Measurements from ENCODE around the gene MRGPRF. TPM values are rescaled to one million over a fixed set of nuclear protein-coding genes. Genes with fewer than 3 reads are reported as not detected.

Gene MRGPRF
- total RNA-seq, 1 donor from 2014 or later = 209 TPM

DNA sequence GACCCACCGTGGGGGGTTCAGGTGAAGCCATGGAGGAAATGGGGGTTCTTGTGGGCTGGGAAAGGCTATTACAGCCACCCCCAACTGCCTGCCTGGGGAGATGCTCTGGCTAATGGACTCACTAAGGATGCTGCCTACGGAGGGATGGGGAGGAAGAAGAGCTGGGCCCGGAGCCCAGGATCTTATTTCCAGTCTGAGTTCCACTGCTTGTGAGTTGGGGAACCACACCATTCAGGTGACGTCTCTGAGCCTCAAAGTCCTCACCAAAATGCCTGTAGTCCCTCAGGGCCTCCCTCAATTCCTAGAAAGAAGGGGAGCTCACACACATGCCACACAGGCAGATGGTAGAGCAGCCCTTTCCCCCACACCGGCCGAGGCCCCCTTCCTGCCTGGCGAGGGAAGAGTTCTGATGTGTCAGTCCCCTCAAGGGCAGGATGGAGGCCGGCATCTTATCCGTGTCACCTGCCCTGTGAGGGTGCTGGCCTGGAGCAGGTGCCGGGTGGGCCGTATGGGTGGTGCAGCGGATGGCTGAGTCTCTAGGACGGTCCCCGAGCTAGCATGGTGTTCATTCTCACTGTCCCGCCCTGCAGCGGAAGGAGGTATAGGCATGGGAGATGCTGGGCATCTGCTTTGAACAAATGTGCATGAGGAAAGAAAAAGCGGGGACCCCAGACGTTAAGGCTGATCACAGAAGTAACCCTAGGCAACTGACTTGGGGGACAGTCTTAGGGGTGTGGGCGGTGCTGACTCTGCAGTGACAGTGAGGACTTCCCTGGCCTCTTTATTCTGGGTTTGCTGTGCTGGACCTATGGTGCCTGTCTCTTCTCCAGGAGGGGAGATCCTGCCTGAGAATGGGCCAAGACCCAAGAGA is 15.7 kb downstream of the MRGPRF start:
- Histone ChIP-seq H3K27me3 (no peaks in the 10 kb centered on the region), H3K4me3 (no peak overlapping the region), H3K9me3 (no peaks in the 10 kb centered on the region), H3K4me1 (peaks cover 20 to 39% of the 10 kb centered on the region in 2 donors), H3K36me3 (no peaks in the 10 kb centered on the region), H3K27ac (peak overlapping the region in 1 of 2 donors; percentile 95)
- intact Hi-C loops (cut with DNase I) = no loop called here
- peak in 1 of 2 donors; percentile 59 for DNase-seq (ENCODE audit: low spot score in 2 of 2)
- TF ChIP-seq, protein P1, sequence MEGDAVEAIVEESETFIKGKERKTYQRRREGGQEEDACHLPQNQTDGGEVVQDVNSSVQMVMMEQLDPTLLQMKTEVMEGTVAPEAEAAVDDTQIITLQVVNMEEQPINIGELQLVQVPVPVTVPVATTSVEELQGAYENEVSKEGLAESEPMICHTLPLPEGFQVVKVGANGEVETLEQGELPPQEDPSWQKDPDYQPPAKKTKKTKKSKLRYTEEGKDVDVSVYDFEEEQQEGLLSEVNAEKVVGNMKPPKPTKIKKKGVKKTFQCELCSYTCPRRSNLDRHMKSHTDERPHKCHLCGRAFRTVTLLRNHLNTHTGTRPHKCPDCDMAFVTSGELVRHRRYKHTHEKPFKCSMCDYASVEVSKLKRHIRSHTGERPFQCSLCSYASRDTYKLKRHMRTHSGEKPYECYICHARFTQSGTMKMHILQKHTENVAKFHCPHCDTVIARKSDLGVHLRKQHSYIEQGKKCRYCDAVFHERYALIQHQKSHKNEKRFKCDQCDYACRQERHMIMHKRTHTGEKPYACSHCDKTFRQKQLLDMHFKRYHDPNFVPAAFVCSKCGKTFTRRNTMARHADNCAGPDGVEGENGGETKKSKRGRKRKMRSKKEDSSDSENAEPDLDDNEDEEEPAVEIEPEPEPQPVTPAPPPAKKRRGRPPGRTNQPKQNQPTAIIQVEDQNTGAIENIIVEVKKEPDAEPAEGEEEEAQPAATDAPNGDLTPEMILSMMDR (IDR thresholded peaks at IDR 0.05) = no peak

DNA sequence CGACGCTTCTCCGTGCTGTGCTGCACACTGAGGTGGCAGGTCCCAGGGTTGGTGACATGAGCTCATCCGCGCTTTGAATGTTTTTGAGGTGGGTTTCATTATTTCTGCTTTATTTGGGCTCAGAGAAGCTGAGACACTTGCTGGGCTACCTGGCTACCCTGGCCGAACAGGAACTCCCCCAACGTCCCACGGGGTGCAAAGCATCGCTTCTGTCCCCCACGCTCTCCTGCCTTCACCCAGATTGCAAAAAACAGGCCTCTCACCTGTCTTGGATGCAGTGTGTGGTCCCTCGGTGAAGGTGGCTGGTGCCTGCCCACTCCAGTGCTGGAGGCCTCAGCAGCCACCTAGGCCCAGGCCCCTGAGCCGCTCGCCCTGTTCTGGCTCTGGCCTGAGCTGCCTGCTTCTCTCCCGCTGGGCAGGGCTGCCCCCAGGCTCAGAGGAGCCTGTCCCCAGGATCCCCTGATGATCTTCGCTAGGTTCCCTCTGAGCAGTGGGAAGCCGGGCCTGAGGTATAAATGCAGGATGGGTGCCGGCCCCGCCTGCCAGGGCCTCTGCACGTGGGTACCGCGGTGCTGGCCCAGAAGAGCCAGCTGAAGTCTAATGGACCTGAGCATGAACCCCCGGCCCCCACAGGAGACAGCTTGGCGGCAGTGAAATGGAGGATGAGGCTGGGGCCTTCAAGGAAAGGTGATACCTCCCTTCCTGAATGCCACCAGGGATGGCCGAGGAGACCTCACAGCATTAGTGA is 16.5 kb downstream of the MRGPRF start:
- TF ChIP-seq, protein P1 (IDR thresholded peaks at IDR 0.05) = no peak
- no peaks in the 10 kb centered on the region for H3K9me3 ChIP-seq
- H3K4me3 ChIP-seq = no peak overlapping the region
- H3K36me3 ChIP-seq = no peaks in the 10 kb centered on the region
- intact Hi-C loops (cut with DNase I) = no loop called here
- peak in 1 of 2 donors; percentile 45 for DNase-seq (ENCODE audit: low spot score in 2 of 2)
- H3K27ac ChIP-seq = no peak overlapping the region
- no peaks in the 10 kb centered on the region for H3K27me3 ChIP-seq
- peaks cover 14 to 32% of the 10 kb centered on the region in 2 donors for H3K4me1 ChIP-seq

DNA sequence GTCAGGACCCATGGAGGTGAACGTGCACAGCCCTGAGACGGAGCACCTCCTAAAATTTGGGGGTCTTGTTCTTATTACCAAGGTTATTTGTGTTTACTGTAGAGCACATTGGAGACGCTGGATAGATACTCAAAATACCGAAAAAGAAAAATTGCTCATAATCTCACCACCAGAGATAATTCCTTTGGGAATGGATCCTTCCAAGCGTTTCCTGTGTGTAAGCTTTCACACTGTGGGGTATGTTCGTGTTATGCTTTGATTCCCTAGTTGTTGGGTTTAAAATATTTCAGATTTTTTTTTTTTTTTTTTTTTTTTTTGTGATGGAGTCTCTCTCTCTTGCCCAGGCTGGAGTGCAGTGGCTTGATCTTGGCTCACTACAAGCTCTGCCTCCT is 18.2 kb downstream of the MRGPRF start:
- H3K4me3 ChIP-seq = no peak overlapping the region
- H3K36me3 ChIP-seq = no peaks in the 10 kb centered on the region
- no peak for DNase-seq (ENCODE audit: low spot score in 2 of 2)
- H3K4me1 ChIP-seq = peaks cover 8 to 17% of the 10 kb centered on the region in 2 donors
- intact Hi-C loops (cut with DNase I) = no loop called here
- H3K9me3 ChIP-seq = no peaks in the 10 kb centered on the region
- no peaks in the 10 kb centered on the region for H3K27me3 ChIP-seq
- H3K27ac ChIP-seq = no peak overlapping the region
- TF ChIP-seq, protein P1 (IDR thresholded peaks at IDR 0.05) = no peak

DNA sequence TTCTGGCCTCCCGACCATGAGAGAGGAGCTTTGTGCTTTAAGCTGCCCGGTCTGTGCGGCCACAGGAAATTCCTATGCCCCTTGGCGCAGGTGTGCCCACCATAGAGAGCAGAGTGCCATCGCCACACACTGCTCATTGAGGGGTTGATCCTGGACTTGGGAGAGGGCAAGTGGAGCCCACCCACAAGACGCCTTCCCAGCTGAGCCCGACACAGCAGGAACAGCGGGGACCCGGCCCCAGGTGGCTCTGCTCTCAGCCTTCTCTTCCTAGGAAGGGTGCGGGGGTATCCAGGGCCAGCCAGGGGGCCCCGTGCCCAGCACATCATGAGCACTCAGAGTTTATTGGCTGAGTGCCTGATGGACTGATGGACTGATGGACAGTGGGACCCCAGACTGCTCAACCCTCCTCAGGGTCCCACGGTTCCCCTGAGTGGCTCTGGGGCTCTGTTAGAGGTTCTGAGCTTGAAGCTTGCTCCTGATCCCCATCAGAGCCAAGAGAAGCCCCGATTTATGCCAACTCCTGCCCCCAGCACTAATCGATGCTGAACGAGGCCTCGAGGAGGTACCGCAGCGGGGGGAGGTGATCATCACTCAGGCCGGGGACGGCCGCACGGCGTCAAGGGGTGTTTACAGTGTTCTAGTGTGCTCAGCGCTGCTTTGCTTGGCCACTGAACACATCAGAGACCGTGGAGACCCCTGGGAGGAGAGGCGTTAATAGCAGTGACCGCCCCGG is 18.7 kb downstream of the MRGPRF start:
- DNase-seq (ENCODE audit: low spot score in 2 of 2) = peak in 1 of 2 donors; percentile 63
- TF ChIP-seq, protein P1 (IDR thresholded peaks at IDR 0.05) = no peak
- intact Hi-C loops (cut with DNase I) = no loop called here
- no peaks in the 10 kb centered on the region for H3K36me3 ChIP-seq
- no peak overlapping the region for H3K27ac ChIP-seq
- no peak overlapping the region for H3K4me3 ChIP-seq
- H3K27me3 ChIP-seq = no peaks in the 10 kb centered on the region
- no peaks in the 10 kb centered on the region for H3K9me3 ChIP-seq
- H3K4me1 ChIP-seq = peaks cover 8 to 12% of the 10 kb centered on the region in 2 donors

DNA sequence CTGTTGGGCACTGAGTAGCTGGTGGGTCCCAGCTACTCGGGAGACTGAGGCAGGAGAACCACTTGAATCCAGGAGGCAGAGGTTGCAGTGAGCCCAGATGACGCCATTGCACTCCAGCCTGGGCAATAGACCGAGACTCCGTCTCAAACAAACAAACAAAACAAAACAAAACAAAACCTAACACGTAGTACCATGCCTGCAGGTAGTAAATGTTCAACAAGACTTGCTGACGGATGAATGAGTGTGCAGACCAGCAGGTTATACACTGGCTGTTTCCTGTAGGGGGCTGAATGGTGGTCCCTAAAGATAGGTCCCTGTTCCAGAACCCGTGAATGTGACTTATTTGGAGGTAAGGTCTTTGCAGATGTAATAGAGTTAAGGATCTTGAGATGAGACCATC is 19.5 kb downstream of the MRGPRF start:
- Histone ChIP-seq H3K4me1 (peaks cover 3 to 5% of the 10 kb centered on the region in 2 donors), H3K9me3 (no peaks in the 10 kb centered on the region), H3K4me3 (no peak overlapping the region), H3K36me3 (no peaks in the 10 kb centered on the region), H3K27me3 (no peaks in the 10 kb centered on the region), H3K27ac (no peak overlapping the region)
- TF ChIP-seq, protein P1 (IDR thresholded peaks at IDR 0.05) = no peak
- DNase-seq (ENCODE audit: low spot score in 2 of 2) = peak in 1 of 2 donors; percentile 49
- intact Hi-C loops (cut with DNase I) = no loop called here

All from ascending aorta (tissue), 2 donors.